Head of caudate nucleus (tissue), 42 donors: ENCODE measurements around the gene RHCG.

Source experiments
- DNase-seq, 42 donors: peaks; one replicate each; pipeline versions ENCODE4 v3.0.0 to v3.0.0-alpha.2; 2020 to 2021; ENCODE audit warnings: mixed read lengths in 7 of 42
- intact Hi-C: fragments of 100-400 bp; cut with DNase I; formaldehyde crosslinking; loops from one replicate; pipeline ENCODE4 v1.15.0; 2022

Gene RHCG

GRCh38 chr15:89452330-89452836 is 44.0 kb downstream of the RHCG start:
- no peak for DNase-seq
- intact Hi-C loops: no loop called here

- intact Hi-C loops: no loop called here
- DNase-seq: no peak
Measured at GRCh38 chr15:89451846-89452245, 44.5 kb downstream of the RHCG start.

GRCh38 chr15:89450076-89451006 is 46.0 kb downstream of the RHCG start:
- DNase-seq: no peak
- intact Hi-C loops: no loop called here

GRCh38 chr15:89448825-89449224 is 47.6 kb downstream of the RHCG start:
- intact Hi-C loops: no loop called here
- peak in 10 of 42 donors; percentile 4 to 54 (median 38) for DNase-seq

GRCh38 chr15:89447676-89448075 is 48.7 kb downstream of the RHCG start:
- DNase-seq: no peak
- intact Hi-C loops: no loop called here

- intact Hi-C loops: no loop called here
- no peak for DNase-seq
Measured at GRCh38 chr15:89446255-89446891, 50.0 kb downstream of the RHCG start.

GRCh38 chr15:89445518-89445917 is 50.9 kb downstream of the RHCG start:
- intact Hi-C loops: no loop called here
- no peak for DNase-seq

- DNase-seq: no peak
- intact Hi-C loops: no loop called here
Measured at GRCh38 chr15:89444241-89445225, 51.9 kb downstream of the RHCG start.

GRCh38 chr15:89443581-89443980 is 52.8 kb downstream of the RHCG start:
- no peak for DNase-seq
- intact Hi-C loops: no loop called here

GRCh38 chr15:89442671-89443307 is 53.6 kb downstream of the RHCG start:
- intact Hi-C loops: no loop called here
- peak; percentile 40 to 88 (median 73) for DNase-seq

GRCh38 chr15:89442155-89442554 is 54.2 kb downstream of the RHCG start:
- DNase-seq: no peak
- intact Hi-C loops: no loop called here

- no peak for DNase-seq
- intact Hi-C loops: no loop called here
Measured at GRCh38 chr15:89441295-89441812, 55.0 kb downstream of the RHCG start.

GRCh38 chr15:89439764-89440163 is 56.6 kb downstream of the RHCG start:
- no peak for DNase-seq
- intact Hi-C loops: loop anchor here (10.0 kb wide), 1 partner anchor 225 kb away; no protein-coding TSS in a partner anchor

- intact Hi-C loops: loop anchor here (10.0 kb wide), 1 partner anchor 222 kb away; no protein-coding TSS in a partner anchor
- no peak for DNase-seq
Measured at GRCh38 chr15:89436560-89437311, 59.6 kb downstream of the RHCG start.

- intact Hi-C loops: loop anchor here (10.0 kb wide), 1 partner anchor 221 kb away; no protein-coding TSS in a partner anchor
- DNase-seq: no peak
Measured at GRCh38 chr15:89435362-89435761, 61.0 kb downstream of the RHCG start.

- peak in 31 of 42 donors; percentile 17 to 67 (median 43) for DNase-seq
- intact Hi-C loops: loop anchor here (10.0 kb wide), 1 partner anchor 219 kb away; no protein-coding TSS in a partner anchor
Measured at GRCh38 chr15:89433686-89434085, 62.7 kb downstream of the RHCG start.
